Left lung (tissue), 10 donors: ENCODE measurements around the gene NOTCH1. TPM values are rescaled to one million over a fixed set of nuclear protein-coding genes. Genes with fewer than 3 reads are reported as not detected.
A peak's percentile ranks its signal among the peaks of the same experiment; 100 is the strongest.

Experiments
- ATAC-seq: fragments of 200-7000 bp; cut with Tn5 transposase; one replicate; pipeline ENCODE4 v1.9.1; 2020; ENCODE audit warnings: moderate library complexity
- DNase-seq, 4 donors: peaks; one replicate each; pipeline ENCODE4 v3.0.0-alpha.2; 2013 to 2020
- H3K27ac ChIP-seq, 2 donors: fragments of 200-600 bp; sonication (generic) in 1 of 2; one replicate each; pipeline versions ENCODE4 v1.5.0 to v1.8.0; 2020 to 2021
- H3K27me3 ChIP-seq, 2 donors: fragments of 200-600 bp; sonication (generic) in 1 of 2; one replicate each; pipeline versions ENCODE4 v1.5.0 to v1.8.0; 2020 to 2021
- H3K36me3 ChIP-seq, 2 donors: fragments of 200-600 bp; sonication (generic) in 1 of 2; one replicate each; pipeline versions ENCODE4 v1.5.0 to v1.8.0; 2020 to 2021
- H3K4me1 ChIP-seq, 2 donors: fragments of 200-600 bp; one replicate each; pipeline ENCODE4 v1.8.0; 2021
- H3K4me3 ChIP-seq, 2 donors: fragments of 200-600 bp; sonication (generic) in 1 of 2; one replicate each; pipeline versions ENCODE4 v1.5.0 to v1.8.0; 2020 to 2021; ENCODE audit warnings: mild to moderate bottlenecking in 1 of 2
- H3K9me3 ChIP-seq, 2 donors: fragments of 200-600 bp; sonication (generic) in 1 of 2; one replicate each; pipeline versions ENCODE4 v1.5.0 to v1.8.0; 2020 to 2021
- CTCF ChIP-seq, 2 donors: fragments of 200-600 bp; sonication (generic) in 1 of 2; IDR thresholded peaks; one replicate each; pipeline versions ENCODE4 v1.5.0 to v1.8.0; 2021; ENCODE audit warnings: antibody characterized with exemption in 2 of 2
- intact Hi-C, 2 donors: fragments of 100-400 bp; cut with DNase I; formaldehyde crosslinking; loops; one replicate each; pipeline versions ENCODE4 v1.11.2 to v1.14.2; 2022
- polyA plus RNA-seq, 6 donors: library from polyadenylated mRNA; unstranded; fragments of 120-200 nt; gene quantifications; one replicate each; pipeline ENCODE4 v1.2.1, GENCODE V29; 2013; ENCODE audit not compliant: insufficient read length in 6 of 6
- total RNA-seq, 2 donors: library from RNA; stranded (reverse); fragmentation: NEBNext Ultra II Directional; extraction: Animal tissue kit (Norgen Biotek cat#: 25700); gene quantifications; one replicate each; pipeline ENCODE4 v1.2.1, GENCODE V29; 2021
- donor health status: DM: no; HTN: yes; CAD: no.
- donor health status: DM: no; HTN: no; CAD: no.

Gene NOTCH1
- total and polyA plus RNA-seq, 8 donors: 21.7 to 102 (median 33.7) TPM

GRCh38 chr9:136565715-136566552 is 20.1 kb upstream of the NOTCH1 start:
- Histone ChIP-seq H3K36me3 (no peaks in the 10 kb centered on the region), H3K27me3 (no peaks in the 10 kb centered on the region), H3K4me1 (peaks cover 26 to 67% of the 10 kb centered on the region in 2 donors), H3K27ac (peak overlapping the region in 1 of 2 donors; percentile 93), H3K4me3 (no peak overlapping the region), H3K9me3 (no peaks in the 10 kb centered on the region)
- DNase-seq (peak in 1 of 4 donors; percentile 78), ATAC-seq (no peak)
- TF ChIP-seq CTCF (IDR thresholded peaks at IDR 0.05): no peak
- intact Hi-C loops: no loop called here

GRCh38 chr9:136565086-136565714 is 19.4 kb upstream of the NOTCH1 start:
- Histone ChIP-seq H3K4me1 (peaks cover 26 to 72% of the 10 kb centered on the region in 2 donors), H3K36me3 (no peaks in the 10 kb centered on the region), H3K27me3 (no peaks in the 10 kb centered on the region), H3K4me3 (no peak overlapping the region), H3K9me3 (no peaks in the 10 kb centered on the region), H3K27ac (peak overlapping the region; percentile 79 to 93)
- ATAC-seq (peak; percentile 1), DNase-seq (peak in 1 of 4 donors; percentile 69)
- TF ChIP-seq CTCF (IDR thresholded peaks at IDR 0.05): no peak
- intact Hi-C loops: no loop called here

GRCh38 chr9:136564379-136564988 is 18.6 kb upstream of the NOTCH1 start:
- peak; percentile 71 for ATAC-seq
- intact Hi-C loops: no loop called here

GRCh38 chr9:136563646-136564325 is 17.9 kb upstream of the NOTCH1 start:
- Histone ChIP-seq H3K27me3 (no peaks in the 10 kb centered on the region), H3K36me3 (no peaks in the 10 kb centered on the region), H3K27ac (peak overlapping the region; percentile 79 to 93), H3K4me3 (no peak overlapping the region), H3K9me3 (no peaks in the 10 kb centered on the region), H3K4me1 (peaks cover 26 to 81% of the 10 kb centered on the region in 2 donors)
- DNase-seq (peak in 1 of 4 donors; percentile 78), ATAC-seq (peak; percentile 8)
- intact Hi-C loops: no loop called here
- TF ChIP-seq CTCF (IDR thresholded peaks at IDR 0.05): no peak

More at GRCh38 chr9:136564379-136564988, 18.6 kb upstream of the NOTCH1 start:
- Histone ChIP-seq H3K9me3 (no peaks in the 10 kb centered on the region), H3K27me3 (no peaks in the 10 kb centered on the region), H3K4me3 (no peak overlapping the region), H3K36me3 (no peaks in the 10 kb centered on the region), H3K27ac (peak overlapping the region; percentile 79 to 93), H3K4me1 (peaks cover 26 to 75% of the 10 kb centered on the region in 2 donors)
- TF ChIP-seq CTCF (IDR thresholded peaks at IDR 0.05): peak in 1 of 2 donors; percentile 69
- peak in 2 of 4 donors; percentile 91 to 95 for DNase-seq
